Caki2 (cell line): Measurements from ENCODE around the gene SLC23A2. TPM values are rescaled to one million over a fixed set of nuclear protein-coding genes. Genes with fewer than 3 reads are reported as not detected.
"Not testable (repeated sequence)": the region's sequence is repeated elsewhere in the genome, so short reads cannot be mapped to it uniquely, and the experiment has no call there.

Source experiments
- DNase-seq: peaks from one replicate; pipeline ENCODE4 v3.0.0-alpha.2; 2015; ENCODE audit warnings: low read depth
- in situ Hi-C: cut with HindIII; loops from 2 replicates; pipeline ENCODE4 v1.10.0; 2016; ENCODE audit warnings: low sequenced_read_pairs, low pct_unique_long_range_greater_than_20kb, mixed read lengths
- total RNA-seq: library from RNA; depleted of rRNA; stranded (reverse); fragments of >200 nt; shearing (Covaris generic); gene quantifications from 2 replicates; pipeline ENCODE4 v1.2.3, GENCODE V29; 2014; ENCODE audit warnings: low replicate concordance; rRNA removed

The SLC23A2 gene
- 13.8 and 14.6 TPM in 2 replicates for total RNA-seq

- DNase-seq: peak; percentile 37
- in situ Hi-C loops: no loop called here
Measured at GRCh38 chr20:5001174-5002076, at the start of gene SLC23A2. SLC23A2 (minus strand) TSS chr20:5001510; CDS start chr20:4932562, 68,948 bp downstream.

- no peak for DNase-seq
- in situ Hi-C loops: no loop called here
Measured at GRCh38 chr20:5046656-5047339, 45.5 kb upstream of the SLC23A2 start.

GRCh38 chr20:5045906-5046305 lies 44.6 kb upstream of the SLC23A2 start:
- in situ Hi-C loops: no loop called here
- no peak for DNase-seq

- DNase-seq: no peak
- in situ Hi-C loops: no loop called here
Measured at GRCh38 chr20:5044075-5044620, 42.8 kb upstream of the SLC23A2 start.

- in situ Hi-C loops: no loop called here
- no peak for DNase-seq
Measured at GRCh38 chr20:5041433-5041832, 40.1 kb upstream of the SLC23A2 start.

GRCh38 chr20:5040345-5040744 lies 39.0 kb upstream of the SLC23A2 start:
- DNase-seq: no peak
- in situ Hi-C loops: no loop called here

- DNase-seq: no peak
- in situ Hi-C loops: no loop called here
Measured at GRCh38 chr20:5039889-5040288, 38.6 kb upstream of the SLC23A2 start.

GRCh38 chr20:5039255-5039657 lies 37.9 kb upstream of the SLC23A2 start:
- in situ Hi-C loops: no loop called here
- DNase-seq: no peak

GRCh38 chr20:5036828-5037227 lies 35.5 kb upstream of the SLC23A2 start:
- in situ Hi-C loops: no loop called here
- no peak for DNase-seq

GRCh38 chr20:5035518-5035917 lies 34.2 kb upstream of the SLC23A2 start:
- in situ Hi-C loops, DNase-seq: not testable (repeated sequence)

GRCh38 chr20:5033566-5033965 lies 32.3 kb upstream of the SLC23A2 start:
- DNase-seq: no peak

GRCh38 chr20:5031701-5032100 lies 30.4 kb upstream of the SLC23A2 start:
- not testable (repeated sequence) for DNase-seq

More at GRCh38 chr20:5033566-5033965, 32.3 kb upstream of the SLC23A2 start:
- in situ Hi-C loops: no loop called here

GRCh38 chr20:5031206-5031557 lies 29.9 kb upstream of the SLC23A2 start:
- no peak for DNase-seq
- in situ Hi-C loops: no loop called here

More at GRCh38 chr20:5031701-5032100, 30.4 kb upstream of the SLC23A2 start:
- in situ Hi-C loops: not testable (repeated sequence)

- no peak for DNase-seq
- in situ Hi-C loops: no loop called here
Measured at GRCh38 chr20:5030348-5031205, 29.3 kb upstream of the SLC23A2 start.

- in situ Hi-C loops: not testable (repeated sequence)
Measured at GRCh38 chr20:5028258-5029059, 27.1 kb upstream of the SLC23A2 start.

GRCh38 chr20:5024982-5025381 lies 23.7 kb upstream of the SLC23A2 start:
- in situ Hi-C loops: no loop called here
- DNase-seq: no peak

More at GRCh38 chr20:5028258-5029059, 27.1 kb upstream of the SLC23A2 start:
- DNase-seq: not testable (repeated sequence)

GRCh38 chr20:5024103-5024502 lies 22.8 kb upstream of the SLC23A2 start:
- in situ Hi-C loops: no loop called here

More at GRCh38 chr20:5024103-5024502, 22.8 kb upstream of the SLC23A2 start:
- no peak for DNase-seq
